ENCODE measurements around the gene OR51Q1. TPM values are rescaled to one million over a fixed set of nuclear protein-coding genes. Genes with fewer than 3 reads are reported as not detected.

Gene OR51Q1
- total and polyA plus RNA-seq, 2 donors (not counting 1 experiment from before 2014, with no cell fraction given): not detected

GRCh38 chr11:5390210-5390609, 31.7 kb upstream of the OR51Q1 start:
- H3K4me2 ChIP-seq (replicated peaks; ENCODE audit: low read depth, low read length, poor library complexity, severe bottlenecking): no peak overlapping the region
- DNase-seq (no peak), ATAC-seq (ENCODE audit: low read depth) (no peak)
- Mint-ChIP-seq H3K9me3 (ENCODE audit: insufficient read depth) (no peaks in the 10 kb centered on the region), H3K27me3 (peaks cover 9% of the 10 kb centered on the region), H3K4me1 (no peaks in the 10 kb centered on the region), H3K27ac (no peak overlapping the region), H3K4me3 (no peak overlapping the region)
- H3K4me3 ChIP-seq (ENCODE audit: control extremely low read depth in 1 of 5, extremely low read depth in 1 of 5, insufficient read depth in 1 of 5, low read depth in 2 of 5, low read length in 4 of 5): no peak overlapping the region
- H3K36me3 ChIP-seq (replicated peaks in 1 of 2; ENCODE audit: control extremely low read depth in 1 of 2, control insufficient read depth in 1 of 2, extremely low read depth in 1 of 2, insufficient read depth in 2 of 2, low read length in 1 of 2): no peaks in the 10 kb centered on the region
- intact Hi-C loops (cut with micrococcal nuclease): no loop called here
- H4K20me1 ChIP-seq (ENCODE audit: control insufficient read depth, insufficient read depth, low read length, poor library complexity, severe bottlenecking): no peaks in the 10 kb centered on the region
- no peak for TF ChIP-seq EZH2 (IDR thresholded peaks at IDR 0.05; ENCODE audit: borderline replicate concordance, insufficient read depth, low read depth, low read length, poor library complexity, severe bottlenecking)
- no peak for TF ChIP-seq CTCF (IDR thresholded peaks at IDR 0.05)
- no peak overlapping the region for H3K9ac ChIP-seq (ENCODE audit: low read length)
- no peaks in the 10 kb centered on the region for H3K4me1 ChIP-seq (ENCODE audit: control insufficient read depth in 2 of 2, insufficient read depth in 2 of 2, low read length in 2 of 2)
- WGBS (ENCODE audit: insufficient coverage): 80% methylated on average over 1 of the region's 2 CpGs
- H3K27me3 ChIP-seq (replicated peaks in 1 of 4; ENCODE audit: control extremely low read depth in 1 of 4, control insufficient read depth in 3 of 4, insufficient read depth in 4 of 4, low read length in 3 of 4): no peaks in the 10 kb centered on the region
- no peaks in the 10 kb centered on the region for H3K79me2 ChIP-seq (ENCODE audit: control insufficient read depth, insufficient read depth, low read length)
- no peak overlapping the region for H2AFZ ChIP-seq (ENCODE audit: insufficient read depth, low read depth, low read length, poor library complexity, severe bottlenecking)
- H3K9me3 ChIP-seq (ENCODE audit: control extremely low read depth in 1 of 3, control insufficient read depth in 2 of 3, insufficient read depth in 1 of 3, low read length in 2 of 3): no peaks in the 10 kb centered on the region
- CTCF ChIA-PET: no interaction called here
- no peak overlapping the region for H3K27ac ChIP-seq (ENCODE audit: low read length in 2 of 2)
- POLR2A ChIA-PET: no interaction called here

GRCh38 chr11:5394091-5394490, 27.8 kb upstream of the OR51Q1 start:
- Histone ChIP-seq H3K4me1 (ENCODE audit: control insufficient read depth in 2 of 2, insufficient read depth in 2 of 2, low read length in 2 of 2) (no peaks in the 10 kb centered on the region), H3K4me2 (replicated peaks; ENCODE audit: low read depth, low read length, poor library complexity, severe bottlenecking) (no peak overlapping the region), H3K27me3 (replicated peaks in 1 of 4; ENCODE audit: control extremely low read depth in 1 of 4, control insufficient read depth in 3 of 4, insufficient read depth in 4 of 4, low read length in 3 of 4) (no peaks in the 10 kb centered on the region), H3K36me3 (replicated peaks in 1 of 2; ENCODE audit: control extremely low read depth in 1 of 2, control insufficient read depth in 1 of 2, extremely low read depth in 1 of 2, insufficient read depth in 2 of 2, low read length in 1 of 2) (no peaks in the 10 kb centered on the region), H3K4me3 (ENCODE audit: control extremely low read depth in 1 of 5, extremely low read depth in 1 of 5, insufficient read depth in 1 of 5, low read depth in 2 of 5, low read length in 4 of 5) (no peak overlapping the region), H3K9ac (ENCODE audit: low read length) (no peak overlapping the region), H3K9me3 (ENCODE audit: control extremely low read depth in 1 of 3, control insufficient read depth in 2 of 3, insufficient read depth in 1 of 3, low read length in 2 of 3) (no peaks in the 10 kb centered on the region), H3K79me2 (ENCODE audit: control insufficient read depth, insufficient read depth, low read length) (no peaks in the 10 kb centered on the region), H4K20me1 (ENCODE audit: control insufficient read depth, insufficient read depth, low read length, poor library complexity, severe bottlenecking) (no peaks in the 10 kb centered on the region), H2AFZ (ENCODE audit: insufficient read depth, low read depth, low read length, poor library complexity, severe bottlenecking) (no peak overlapping the region), H3K27ac (ENCODE audit: low read length in 2 of 2) (no peak overlapping the region)
- H3K4me1 Mint-ChIP-seq: no peaks in the 10 kb centered on the region
- no peak overlapping the region for H3K27ac Mint-ChIP-seq
- no peak for ATAC-seq (ENCODE audit: low read depth)
- H3K27me3 Mint-ChIP-seq: peaks cover 9% of the 10 kb centered on the region
- intact Hi-C loops (cut with micrococcal nuclease): no loop called here
- H3K4me3 Mint-ChIP-seq: no peak overlapping the region
- no peaks in the 10 kb centered on the region for H3K9me3 Mint-ChIP-seq (ENCODE audit: insufficient read depth)
- ChIA-PET CTCF (no interaction called here), POLR2A (no interaction called here)
- DNase-seq: no peak
- TF ChIP-seq CTCF (IDR thresholded peaks at IDR 0.05) (no peak), EZH2 (IDR thresholded peaks at IDR 0.05; ENCODE audit: borderline replicate concordance, insufficient read depth, low read depth, low read length, poor library complexity, severe bottlenecking) (no peak)
